ENCODE data around the gene DIDO1.

DNA sequence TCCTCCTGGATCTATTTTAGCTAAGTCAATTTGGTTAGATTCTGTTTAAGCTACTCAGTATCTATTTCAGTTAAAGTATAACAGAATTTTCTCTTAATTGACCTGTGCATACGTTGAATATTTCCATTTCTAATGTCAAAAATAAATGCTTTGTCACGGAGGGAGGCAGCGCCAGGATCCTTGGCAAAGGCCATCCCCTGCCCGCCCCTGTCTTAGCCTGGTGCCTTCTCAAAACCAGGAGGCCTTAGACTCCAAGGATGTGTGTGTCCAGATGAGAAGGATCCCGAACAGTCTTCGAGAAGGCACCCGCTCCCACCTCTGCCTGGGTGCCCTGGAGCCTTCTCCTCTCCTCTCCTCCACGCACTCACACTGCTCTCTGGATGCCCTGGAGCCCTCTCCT lies 87.0 kb downstream of the DIDO1 start:
- TF ChIP-seq POLR2A (IDR thresholded peaks at IDR 0.05; ENCODE audit: low read length): no peak
- TF ChIP-seq GATA1 (IDR thresholded peaks at IDR 0.05; ENCODE audit: low read depth, low read length): no peak

All from erythroblast (primary cell).